HG02870 (cell line): ENCODE data around the gene SGMS1.
"Not testable (repeated sequence)": the region's sequence is repeated elsewhere in the genome, so short reads cannot be mapped to it uniquely, and the experiment has no call there.

Experiments
- ATAC-seq: cut with Tn5 transposase; IDR thresholded peaks from one replicate; pipeline ENCODE4 v1.9.1; 2021; ENCODE audit warnings: mild to moderate bottlenecking, moderate library complexity; ENCODE audit not compliant: unreplicated experiment

The SGMS1 gene

DNA sequence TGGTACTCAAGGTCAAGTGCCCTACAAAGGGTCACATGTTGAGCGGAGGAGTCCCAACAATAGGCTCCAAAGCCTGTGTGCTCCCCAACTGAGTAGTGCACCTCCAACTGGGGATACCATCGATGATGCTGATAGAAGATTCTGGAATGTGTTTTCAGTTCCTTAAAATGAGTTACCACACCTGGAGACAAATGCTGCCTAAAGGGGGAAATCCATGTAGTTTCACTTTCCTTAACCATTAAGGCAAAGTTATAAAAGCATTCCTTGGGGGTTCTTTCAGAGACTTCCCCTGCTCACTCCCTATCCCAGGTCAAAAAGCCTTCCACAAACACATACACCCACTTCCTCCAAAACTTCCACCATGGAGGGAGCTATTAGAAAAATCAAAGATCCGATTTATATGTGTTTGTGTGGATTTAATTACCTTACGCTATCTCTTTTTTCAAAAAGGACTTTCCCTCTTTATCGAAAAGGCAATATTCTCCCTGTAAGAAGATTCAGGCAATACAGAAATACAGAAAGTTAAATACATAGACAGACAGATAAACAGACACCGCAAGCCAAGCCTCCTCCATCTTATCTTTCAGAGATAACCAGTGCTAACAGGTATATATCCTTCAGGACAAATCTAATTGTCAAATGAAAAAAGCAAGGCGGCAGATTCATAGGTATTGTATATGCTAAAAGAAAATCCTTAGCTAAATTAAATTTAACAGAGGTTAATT is 236.6 kb downstream of the SGMS1 start:
- ATAC-seq, result no peak

DNA sequence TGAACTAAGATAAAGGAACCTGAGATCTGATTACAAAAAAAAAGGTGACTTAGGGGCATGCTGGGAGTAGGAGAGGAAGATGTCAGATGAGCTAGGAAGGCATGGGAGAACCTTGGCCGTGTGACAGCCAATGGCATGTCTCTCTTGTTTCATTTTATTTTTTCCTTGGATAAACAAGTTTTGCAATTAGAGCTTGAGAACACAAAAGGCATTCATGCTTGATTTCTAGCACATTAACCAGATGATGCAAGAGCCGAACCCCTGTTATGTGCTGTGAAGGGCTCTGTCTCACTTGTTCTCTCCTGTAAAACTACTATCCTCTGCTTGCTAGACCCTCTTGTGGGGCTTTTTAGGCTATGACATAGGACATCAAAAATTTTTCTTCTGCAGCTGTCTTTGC is 238.1 kb downstream of the SGMS1 start:
- ATAC-seq, result no peak

DNA sequence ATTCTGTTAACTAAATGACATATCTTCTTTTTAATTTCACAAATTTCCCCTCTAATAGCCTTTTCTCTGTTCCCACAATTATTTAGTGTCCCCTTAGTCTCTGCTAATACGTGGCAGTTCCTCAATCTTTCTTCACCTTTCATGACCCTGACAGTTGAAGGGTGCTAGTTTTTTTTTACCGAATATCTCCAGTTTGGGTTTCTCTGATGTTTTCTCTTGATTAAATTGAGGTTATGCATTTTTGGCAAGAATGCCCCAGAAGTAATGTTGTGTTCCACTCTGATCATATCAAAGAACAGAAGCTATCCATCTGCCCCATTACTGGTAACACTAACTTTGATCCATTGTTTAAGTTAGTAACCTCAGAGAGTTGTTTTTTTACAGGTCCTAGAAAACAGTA is 238.9 kb downstream of the SGMS1 start:
- no peak for ATAC-seq

DNA sequence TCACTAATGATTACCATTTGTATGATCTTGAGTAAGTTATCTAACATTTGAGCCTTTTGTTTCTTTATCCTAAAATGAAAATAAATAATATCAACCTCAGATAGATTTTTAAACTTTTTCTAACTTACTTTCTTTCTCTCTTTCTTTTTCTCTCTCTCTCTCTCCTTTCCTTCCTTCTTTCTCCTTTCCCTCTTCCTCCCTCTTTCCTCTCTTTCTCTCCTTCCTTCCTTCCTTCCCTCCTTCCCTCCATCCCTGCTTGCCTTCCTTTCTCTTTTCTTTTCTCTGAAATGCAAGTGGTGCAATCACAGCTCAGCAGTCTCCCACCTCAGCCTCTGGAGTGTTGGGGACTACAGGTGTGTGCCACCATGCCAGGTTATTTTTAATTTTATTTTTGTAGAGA is 239.5 kb downstream of the SGMS1 start:
- no peak for ATAC-seq

DNA sequence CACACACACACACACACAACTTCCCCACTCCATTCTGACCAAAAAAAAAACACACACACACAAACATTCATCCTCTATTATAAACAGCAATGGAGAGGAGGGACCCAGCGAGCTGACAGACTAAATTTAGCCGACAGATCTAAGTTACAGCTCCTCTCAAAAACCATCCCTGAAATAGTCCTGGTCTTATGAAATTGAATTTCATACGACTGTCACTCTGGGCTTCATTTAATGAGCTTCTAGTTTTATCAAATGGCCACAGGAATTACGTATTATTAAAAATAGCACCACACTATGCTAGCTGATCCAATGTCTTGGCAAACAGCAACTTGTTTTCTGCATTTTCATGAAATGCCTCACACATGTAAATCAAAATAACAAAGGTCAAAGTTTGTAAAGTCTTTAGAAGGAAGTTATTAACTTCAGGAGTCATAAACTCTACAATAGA is 241.2 kb downstream of the SGMS1 start:
- ATAC-seq, result no peak

DNA sequence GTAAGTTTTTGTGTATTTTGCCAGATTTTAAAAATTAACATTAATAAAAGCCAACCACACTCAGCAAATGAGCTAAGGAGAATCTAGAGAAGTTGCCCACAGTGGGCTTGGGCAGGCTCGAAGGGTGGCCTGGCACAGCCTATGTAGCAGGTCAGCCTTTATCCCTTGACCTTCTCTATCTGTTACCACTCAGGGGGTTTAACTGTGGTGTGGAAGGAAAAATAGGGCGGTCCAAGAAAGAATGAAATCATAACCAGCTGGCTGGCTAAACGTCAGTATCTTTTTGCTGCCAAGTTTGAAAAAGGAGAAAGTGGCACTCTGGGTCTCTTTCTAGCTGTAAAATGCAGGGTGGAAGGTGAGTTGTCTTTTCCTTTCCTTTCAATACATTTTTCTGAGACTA is 242.1 kb downstream of the SGMS1 start:
- no peak for ATAC-seq

DNA sequence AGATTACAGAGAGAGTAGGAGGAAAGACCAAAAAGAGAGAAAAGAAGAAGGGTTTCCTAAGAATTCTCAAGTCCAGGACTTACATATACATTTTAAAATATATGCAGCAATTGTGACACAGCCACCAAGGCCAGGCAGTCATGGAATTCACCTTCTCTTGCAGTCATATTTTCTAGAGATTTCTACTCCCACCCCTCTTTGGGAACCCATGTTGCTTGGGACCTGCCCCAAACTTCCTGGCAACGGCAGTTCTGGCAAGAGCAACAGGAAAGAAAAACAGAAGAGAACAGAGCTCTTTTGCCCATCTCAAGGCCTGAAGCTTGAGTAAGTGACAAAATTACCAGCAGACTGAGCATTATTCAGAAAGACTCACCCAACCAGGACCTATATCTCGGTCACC is 244.1 kb downstream of the SGMS1 start:
- ATAC-seq, result no peak

DNA sequence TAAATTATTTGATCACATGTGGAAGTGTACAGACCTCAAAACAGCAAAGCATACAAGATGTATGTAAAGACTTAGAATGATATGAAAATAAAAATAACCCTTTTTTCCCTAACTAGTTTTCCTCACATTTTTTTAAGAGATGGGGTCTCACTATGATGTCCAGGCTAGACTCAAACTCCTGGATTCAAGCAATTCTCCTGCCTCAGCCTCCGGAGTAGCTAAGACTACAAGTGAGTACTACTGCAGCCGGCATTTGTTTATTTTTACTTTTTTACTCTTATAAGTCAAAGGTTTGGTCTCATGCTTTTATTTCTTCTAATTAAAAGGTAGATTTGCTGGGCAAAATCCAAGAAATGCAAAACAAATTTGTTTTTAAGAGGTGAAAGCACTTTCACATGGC is 248.0 kb downstream of the SGMS1 start:
- ATAC-seq, result no peak

DNA sequence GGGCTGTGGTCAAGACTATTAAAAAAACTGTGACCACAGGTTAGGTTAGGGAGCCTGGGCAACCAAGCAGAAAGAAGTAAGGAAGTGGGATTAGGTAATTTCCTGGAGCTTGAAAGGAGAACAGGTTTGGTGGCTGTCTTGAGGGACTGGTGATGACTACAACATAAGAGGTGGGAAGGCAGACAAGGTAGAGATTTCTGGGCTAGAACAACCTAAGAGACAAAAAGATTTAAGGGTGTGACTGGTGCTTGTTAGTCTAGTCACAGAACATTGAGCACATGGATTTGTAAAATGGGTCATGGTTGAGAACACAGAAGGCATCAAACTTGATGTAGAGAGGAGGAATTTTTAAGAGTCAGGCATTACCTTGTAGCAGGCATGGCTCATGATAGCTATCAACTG is 248.7 kb downstream of the SGMS1 start:
- no peak for ATAC-seq

DNA sequence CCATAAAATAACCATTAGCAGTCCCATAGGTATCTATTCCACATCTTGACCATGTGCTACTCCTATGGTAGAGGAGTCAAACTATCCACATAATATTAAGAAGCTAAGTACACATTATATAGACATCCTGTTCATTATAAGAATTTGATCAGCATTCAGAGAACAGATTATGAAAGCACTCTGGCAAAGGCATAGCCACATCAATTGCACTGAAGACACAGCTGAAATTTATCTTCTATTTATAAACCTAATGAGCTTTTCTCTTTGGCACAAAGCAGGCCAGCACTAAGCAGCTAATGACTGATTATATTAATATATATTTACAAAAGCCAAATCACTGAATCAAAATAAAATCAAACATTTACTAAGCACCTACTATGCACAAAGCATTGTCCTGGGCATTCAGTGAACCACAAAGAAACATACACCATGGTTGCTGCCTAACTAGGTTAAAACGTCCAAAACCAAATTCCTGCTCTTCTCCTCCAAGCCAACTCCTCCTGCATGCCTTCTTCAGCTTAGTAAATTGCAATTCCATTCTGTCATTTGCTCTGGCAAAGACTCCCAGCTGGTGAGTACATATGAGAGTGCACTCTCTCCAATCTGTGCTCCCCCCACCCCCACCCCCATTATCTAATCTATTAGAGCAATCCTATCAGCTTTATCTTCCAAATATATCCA is 249.8 kb downstream of the SGMS1 start:
- ATAC-seq, result no peak

DNA sequence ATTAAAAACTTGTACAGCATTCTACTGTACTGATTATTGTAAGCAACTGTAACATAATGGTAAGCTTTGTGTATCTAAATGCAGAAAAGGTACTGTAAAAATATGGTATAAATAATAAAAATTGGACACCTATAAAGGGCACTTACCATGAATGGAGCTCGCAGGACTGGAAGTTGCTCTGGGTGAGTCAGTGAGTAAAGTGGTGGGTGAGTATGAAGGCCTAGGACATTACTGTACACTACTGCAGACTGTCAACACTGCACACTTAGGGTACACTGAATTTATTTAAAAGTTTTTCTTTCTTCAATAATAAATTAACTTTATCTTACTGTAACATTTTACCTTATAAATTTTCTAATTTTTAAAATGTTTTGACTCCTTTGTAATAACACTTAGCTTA is 253.8 kb downstream of the SGMS1 start:
- ATAC-seq, result no peak

DNA sequence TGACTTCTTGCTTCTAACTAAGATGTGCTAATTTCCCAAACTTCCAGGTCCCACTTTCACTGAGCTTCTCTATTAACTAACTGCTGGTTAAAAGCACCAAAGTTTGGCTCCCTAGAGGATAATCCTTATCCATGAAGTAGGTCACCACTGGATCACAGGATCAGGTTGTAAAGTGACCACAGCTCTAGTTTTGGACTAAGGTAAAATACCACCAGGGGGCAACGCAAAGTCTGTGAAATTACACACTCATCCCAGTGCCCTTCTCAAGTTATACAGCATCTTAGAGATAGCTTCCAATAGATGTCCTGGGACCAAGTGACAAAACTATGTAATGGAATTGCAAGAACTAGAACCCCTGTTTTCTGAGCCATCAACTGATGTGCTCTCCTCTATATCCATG is 256.0 kb downstream of the SGMS1 start:
- no peak for ATAC-seq

DNA sequence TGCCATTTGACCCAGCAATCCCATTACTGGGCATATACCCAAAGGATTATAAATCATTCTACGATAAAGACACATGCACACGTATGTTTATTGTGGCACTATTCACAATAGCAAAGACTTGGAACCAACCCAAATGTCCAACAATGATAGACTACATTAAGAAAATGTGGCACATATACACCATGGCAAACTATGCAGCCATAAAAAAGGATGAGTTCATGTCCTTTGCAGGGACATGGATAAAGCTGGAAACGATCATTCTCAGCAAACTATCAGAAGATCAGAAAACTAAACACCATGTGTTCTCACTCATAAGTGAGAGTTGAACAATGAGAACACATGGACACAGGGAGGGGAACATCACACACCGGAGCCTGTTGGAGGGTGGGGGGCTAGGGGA is 257.3 kb downstream of the SGMS1 start:
- ATAC-seq, result not testable (repeated sequence)

DNA sequence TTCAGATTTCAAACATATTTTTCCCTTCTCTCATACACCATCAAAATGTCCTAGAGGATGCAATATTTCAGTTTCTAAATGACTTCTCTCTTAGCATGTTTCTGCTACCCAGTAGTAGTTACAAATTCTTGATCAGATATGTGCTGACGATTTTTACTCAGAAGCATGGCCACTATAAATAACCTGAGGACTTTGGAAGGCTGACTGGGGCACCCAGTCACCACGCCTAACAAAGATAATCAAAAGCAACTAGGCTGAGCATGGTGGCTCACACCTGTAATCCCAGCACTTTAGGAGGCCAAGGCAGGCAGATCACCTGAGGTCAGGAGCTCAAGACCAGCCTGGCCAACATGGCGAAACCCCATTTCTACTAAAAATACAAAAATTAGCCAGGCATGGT is 259.0 kb downstream of the SGMS1 start:
- not testable (repeated sequence) for ATAC-seq

DNA sequence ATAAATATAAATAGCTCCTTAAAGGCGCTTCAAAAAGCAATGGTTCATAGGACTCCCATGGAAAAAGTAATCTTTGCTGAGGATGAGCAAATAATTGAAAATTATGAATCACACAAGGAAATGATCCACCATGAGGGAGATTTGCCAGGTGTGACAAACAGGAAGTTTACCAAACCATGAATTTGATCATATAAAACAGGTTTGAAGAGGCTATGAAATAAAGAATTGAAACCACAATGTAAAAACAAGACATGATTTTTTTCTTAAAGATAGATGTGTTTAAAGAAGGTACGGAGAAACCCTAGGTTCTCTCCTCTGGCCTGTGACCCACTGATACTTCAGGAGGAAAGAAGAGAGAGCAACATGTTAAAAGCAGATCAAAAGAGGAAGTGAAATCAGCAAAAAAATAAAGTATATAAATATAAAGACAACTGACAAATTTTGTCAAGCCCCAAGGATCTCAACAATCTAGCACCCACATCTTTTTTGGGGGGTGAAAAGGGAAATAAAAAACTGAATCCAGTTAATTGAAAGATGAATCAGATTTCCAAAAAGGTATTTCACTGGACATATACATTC is 261.1 kb downstream of the SGMS1 start:
- peak; percentile 85 for ATAC-seq

DNA sequence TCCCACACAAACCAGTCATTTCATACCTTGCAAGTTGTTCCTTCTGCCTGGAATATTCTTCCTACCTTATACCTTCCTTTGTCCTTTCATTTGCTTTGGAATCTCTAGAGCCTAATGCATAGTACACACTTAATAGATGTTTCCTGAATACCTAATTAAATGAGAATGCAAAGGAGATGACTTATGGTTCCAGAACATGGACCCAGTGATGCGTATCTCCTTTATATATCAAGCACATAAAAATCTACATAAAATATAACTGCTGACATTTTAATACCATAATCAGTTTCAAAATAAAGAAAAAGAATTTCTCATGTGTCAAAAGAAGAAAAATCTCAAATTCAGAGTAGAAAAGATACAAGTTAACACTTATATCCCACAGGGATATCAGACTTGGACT is 261.8 kb downstream of the SGMS1 start:
- ATAC-seq, result no peak

DNA sequence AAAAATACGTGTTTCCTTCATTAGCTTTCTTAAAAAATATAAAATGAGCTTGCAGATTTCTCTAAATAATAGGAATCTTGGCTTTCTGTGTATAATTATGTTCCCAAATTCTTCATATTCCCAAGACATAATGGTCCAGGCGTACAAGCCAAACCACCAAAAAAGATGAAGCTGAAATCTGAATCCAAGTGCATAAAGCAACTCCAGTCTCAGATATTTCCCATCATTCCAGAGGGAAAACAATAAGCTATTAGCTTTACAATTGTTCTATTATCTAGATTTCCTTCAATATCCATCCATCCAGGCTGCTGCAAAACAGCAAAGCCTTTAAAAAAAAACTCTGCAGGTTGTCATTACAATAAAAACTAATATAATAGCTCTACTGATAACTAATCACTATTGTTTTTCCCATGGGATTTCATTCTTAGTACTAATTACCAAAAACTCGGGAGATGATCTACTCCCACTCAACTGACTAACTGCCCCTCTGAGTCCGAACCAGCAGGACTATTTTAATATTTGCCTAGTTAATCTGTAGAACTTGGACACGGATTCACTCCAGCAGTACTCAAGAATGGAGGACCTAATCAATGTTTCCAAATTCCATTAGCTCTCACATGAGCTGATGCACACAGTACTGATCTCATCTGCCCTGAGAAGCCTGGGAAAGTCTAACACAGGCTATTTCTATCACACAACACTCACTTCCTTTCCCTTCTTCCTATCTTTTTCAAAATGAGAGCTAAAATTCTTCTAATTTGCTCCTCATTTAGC is 263.5 kb downstream of the SGMS1 start:
- no peak for ATAC-seq

DNA sequence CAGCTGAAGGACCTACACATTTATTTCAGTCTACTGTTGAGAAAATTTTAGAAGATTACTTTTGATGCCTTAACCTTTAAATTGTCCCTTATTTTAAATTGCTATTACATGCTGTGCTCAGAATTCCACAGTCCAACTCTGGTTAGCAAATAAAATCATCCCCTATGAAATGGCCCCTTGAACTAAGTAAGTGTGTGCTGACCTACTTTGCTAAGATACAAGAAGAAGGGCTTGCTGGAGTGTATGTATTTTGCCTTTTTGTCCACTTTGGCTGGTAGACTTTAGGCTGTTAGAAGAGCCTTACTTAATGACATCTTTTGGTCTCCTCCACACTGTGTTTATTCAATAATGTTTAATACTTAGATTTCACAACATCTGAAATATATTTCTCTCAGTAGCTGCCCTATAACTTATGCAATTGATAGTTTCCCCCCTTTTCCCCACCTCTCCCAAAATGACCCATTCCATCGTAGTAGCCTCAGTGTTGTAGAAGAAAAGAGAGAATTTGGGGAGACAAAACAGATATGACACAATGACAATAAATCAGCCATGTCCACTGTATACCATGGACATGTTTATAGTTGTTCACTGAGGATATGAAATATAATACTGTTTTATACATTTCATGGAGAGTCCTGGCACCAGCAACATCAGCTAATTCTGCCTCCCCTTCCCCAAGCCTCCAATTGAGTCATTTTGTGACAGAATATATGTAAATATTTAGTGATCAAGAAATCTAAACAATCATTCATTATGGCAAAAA is 264.6 kb downstream of the SGMS1 start:
- no peak for ATAC-seq

DNA sequence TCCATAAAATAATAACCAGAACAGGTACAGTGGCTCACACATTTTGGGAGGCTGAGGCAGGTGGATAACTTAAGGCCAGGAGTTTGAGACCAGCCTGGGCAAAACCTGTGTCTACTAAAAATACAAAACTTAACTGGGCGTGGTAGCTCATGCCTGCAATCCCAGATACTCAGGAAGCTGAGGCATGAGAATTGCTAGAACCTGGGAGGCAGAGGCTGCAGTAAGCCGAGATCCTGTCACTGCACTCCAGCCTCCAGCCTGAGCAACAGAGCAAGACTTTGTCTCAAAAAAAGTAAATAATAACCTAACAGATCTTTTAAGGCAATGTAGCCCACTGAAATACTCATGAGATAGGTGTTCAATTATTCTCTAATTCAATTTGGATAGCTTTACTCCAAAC is 265.3 kb downstream of the SGMS1 start:
- ATAC-seq, result no peak

DNA sequence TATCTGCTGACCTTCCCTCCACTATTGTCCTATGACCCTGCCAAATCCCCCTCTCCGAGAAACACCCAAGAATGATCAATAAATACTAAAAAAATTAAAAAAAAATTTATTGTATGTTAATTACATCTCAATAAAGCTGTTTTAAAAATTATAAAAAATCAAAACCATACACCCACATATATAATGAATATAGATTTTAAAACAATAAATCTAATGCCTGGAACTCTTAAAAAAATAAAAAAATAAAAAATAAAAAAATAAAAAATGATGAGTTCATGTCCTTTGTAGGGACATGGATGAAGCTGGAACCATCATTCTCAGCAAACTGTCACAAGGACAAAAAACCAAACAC is 267.3 kb downstream of the SGMS1 start:
- not testable (repeated sequence) for ATAC-seq
